Right lobe of liver (tissue), 4 donors: ENCODE measurements around the gene OR6B1.

Experiments used
- POLR2A ChIP-seq: fragments of 450-650 bp; IDR thresholded peaks from one replicate; pipeline ENCODE4 v1.6.1; 2017; ENCODE audit warnings: antibody characterized with exemption, mild to moderate bottlenecking
- TF ChIP-seq, protein P1 (sequence below), 4 donors: fragments of 200-600 bp in 3 of 4; fragments of 450-650 bp in 1 of 4; IDR thresholded peaks; one replicate each; pipeline versions ENCODE4 v1.5.1 to v1.8.0; 2016 to 2022; ENCODE audit warnings: antibody characterized with exemption in 4 of 4, mild to moderate bottlenecking in 2 of 4
- donor health status: DM: no; HTN: no; CAD: no.
- donor health status: DM: no; HTN: no; CAD: no.
- donor health status: DM: no; HTN: yes; CAD: no.

DNA sequence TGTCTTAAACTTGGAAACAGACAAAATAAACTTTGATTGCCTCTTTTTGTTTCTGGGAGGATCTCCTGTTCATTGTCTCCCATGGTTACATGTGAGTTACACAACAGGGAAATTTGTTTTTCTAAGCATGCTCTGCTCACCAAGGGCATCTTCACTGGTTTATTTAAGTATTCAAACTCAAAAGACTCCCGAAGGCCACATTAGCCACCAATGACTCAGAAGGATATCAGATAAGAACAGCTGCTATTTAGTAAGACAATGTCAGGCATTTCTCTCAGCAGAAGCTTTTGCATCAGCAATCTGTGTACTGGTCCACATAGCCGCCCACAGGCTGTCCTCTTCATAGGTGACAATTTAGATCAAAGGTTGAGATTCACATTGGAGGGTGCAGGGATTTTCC lies 19.3 kb downstream of the OR6B1 start:
- TF ChIP-seq, protein P1, sequence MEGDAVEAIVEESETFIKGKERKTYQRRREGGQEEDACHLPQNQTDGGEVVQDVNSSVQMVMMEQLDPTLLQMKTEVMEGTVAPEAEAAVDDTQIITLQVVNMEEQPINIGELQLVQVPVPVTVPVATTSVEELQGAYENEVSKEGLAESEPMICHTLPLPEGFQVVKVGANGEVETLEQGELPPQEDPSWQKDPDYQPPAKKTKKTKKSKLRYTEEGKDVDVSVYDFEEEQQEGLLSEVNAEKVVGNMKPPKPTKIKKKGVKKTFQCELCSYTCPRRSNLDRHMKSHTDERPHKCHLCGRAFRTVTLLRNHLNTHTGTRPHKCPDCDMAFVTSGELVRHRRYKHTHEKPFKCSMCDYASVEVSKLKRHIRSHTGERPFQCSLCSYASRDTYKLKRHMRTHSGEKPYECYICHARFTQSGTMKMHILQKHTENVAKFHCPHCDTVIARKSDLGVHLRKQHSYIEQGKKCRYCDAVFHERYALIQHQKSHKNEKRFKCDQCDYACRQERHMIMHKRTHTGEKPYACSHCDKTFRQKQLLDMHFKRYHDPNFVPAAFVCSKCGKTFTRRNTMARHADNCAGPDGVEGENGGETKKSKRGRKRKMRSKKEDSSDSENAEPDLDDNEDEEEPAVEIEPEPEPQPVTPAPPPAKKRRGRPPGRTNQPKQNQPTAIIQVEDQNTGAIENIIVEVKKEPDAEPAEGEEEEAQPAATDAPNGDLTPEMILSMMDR (IDR thresholded peaks at IDR 0.05), result no peak
- TF ChIP-seq POLR2A, result no peak
